SK-N-SH (cell line): ENCODE measurements around the gene LPP.

ENCODE experiments used
- FOXJ3 ChIP-seq: sonication (generic); formaldehyde crosslinking; IDR thresholded peaks from 2 replicates; pipeline ENCODE4 v1.5.1; 2020; ENCODE audit warnings: mild to moderate bottlenecking, missing genetic modification reagents
- FOXM1 ChIP-seq: IDR thresholded peaks from 2 replicates; pipeline ENCODE4 v1.4.0; 2012; ENCODE audit warnings: low read depth, mild to moderate bottlenecking
- POLR2AphosphoS5 ChIP-seq: IDR thresholded peaks from 2 replicates; pipeline ENCODE4 v1.6.1; 2012; ENCODE audit warnings: low read depth, low read length
- REST ChIP-seq: IDR thresholded peaks from 2 replicates; pipeline ENCODE4 v1.6.1; 2012; ENCODE audit warnings: mild to moderate bottlenecking, low read depth, low read length, moderate library complexity
- TF ChIP-seq, protein P1 (sequence below): fragments of 200-600 bp; sonication (generic); IDR thresholded peaks from 2 replicates; pipeline ENCODE4 v1.6.1; 2017; ENCODE audit warnings: antibody characterized with exemption, mild to moderate bottlenecking, moderate library complexity

DNA sequence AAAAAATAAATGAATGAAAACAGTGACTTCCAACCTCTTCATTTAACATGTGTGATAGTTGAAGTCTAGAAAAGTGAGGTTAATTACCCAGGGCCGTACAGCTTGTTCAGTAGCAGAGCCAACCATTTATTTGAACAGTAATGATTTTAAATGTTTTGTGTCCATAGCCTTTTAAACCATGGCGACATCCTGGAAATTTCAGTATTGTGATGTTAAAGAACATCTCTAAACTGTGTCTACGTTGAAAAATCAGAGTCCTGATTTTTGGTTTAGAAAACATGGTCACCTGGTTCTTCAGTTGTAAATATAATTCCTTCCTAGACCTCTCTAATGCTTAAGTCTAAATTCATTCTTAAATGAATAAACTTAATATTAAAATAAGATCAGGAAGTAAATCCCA, 14.2 kb downstream of the LPP start:
- no peak for TF ChIP-seq FOXM1
- no peak for TF ChIP-seq REST
- TF ChIP-seq POLR2AphosphoS5: no peak
- TF ChIP-seq FOXJ3 (CRISPR knock-in tag): no peak
- TF ChIP-seq, protein P1, sequence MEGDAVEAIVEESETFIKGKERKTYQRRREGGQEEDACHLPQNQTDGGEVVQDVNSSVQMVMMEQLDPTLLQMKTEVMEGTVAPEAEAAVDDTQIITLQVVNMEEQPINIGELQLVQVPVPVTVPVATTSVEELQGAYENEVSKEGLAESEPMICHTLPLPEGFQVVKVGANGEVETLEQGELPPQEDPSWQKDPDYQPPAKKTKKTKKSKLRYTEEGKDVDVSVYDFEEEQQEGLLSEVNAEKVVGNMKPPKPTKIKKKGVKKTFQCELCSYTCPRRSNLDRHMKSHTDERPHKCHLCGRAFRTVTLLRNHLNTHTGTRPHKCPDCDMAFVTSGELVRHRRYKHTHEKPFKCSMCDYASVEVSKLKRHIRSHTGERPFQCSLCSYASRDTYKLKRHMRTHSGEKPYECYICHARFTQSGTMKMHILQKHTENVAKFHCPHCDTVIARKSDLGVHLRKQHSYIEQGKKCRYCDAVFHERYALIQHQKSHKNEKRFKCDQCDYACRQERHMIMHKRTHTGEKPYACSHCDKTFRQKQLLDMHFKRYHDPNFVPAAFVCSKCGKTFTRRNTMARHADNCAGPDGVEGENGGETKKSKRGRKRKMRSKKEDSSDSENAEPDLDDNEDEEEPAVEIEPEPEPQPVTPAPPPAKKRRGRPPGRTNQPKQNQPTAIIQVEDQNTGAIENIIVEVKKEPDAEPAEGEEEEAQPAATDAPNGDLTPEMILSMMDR: no peak
